CD4-positive, alpha-beta T cell treated with Interleukin-15 for 4 hours (primary cell): ENCODE results near the gene CAMK1G.

Experiments used
- DNase-seq: peaks from one replicate; pipeline ENCODE4 v3.0.0-alpha.2; 2020; ENCODE audit warnings: low spot score

Gene CAMK1G

DNA sequence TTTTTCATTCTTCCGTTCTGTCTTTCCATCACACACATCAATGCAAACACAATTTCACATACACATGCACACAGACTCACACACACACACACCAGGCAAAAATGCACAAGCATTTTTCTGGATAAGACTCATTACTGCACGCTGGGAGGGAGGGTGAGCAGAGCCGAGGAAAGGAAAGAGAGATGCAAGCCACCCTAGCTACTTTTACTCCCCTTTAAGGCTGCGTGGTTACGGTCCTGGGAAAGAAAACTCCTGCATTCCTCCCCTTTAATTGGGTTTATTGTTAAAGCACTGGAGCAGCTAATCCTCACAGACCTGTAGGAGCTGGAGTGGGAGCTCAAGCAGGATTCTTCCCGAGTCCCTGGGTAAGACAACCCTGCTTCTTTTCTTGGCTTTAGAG, at the start of gene CAMK1G:
Gene CAMK1G (plus strand): TSS at position 307 of the 400 bp plus-strand sequence. CDS start 11,270 bp downstream, outside the sequence.
- no peak for DNase-seq

DNA sequence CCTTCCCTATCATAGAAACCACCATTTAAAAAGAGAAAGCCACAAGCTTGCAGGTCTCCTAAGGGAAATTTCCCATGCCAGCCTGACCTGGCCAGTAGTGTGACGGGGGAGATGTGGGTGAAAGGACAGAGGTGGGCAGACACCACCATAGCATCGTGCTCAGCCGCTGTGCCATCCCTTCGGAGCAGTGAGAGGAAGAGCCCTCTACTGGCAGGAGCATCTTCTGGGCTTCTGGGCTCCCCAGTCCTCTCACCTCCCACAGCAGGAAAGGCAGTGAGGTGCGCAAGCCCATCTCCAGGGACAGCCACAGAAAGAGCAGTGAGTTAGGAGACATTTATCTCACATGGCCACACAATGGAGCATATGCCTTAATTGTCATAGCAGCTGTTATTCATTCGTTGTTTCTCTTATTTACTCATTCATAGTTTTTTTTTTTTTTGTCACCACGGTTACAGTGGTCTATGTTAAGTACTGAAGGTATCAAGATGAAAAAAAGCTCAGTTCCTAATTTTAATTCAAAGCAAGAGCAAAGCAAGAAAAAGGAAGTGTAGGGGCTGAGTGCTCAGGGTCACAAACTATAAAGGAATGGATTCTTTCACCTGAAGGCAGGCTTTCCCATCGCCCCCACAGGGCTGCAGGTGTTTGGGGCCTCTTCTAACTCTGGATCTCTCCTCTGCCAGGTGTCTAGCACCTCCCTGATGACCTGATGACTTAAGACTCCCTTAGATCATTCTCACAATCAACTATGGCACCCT, 48.8 kb upstream of the CAMK1G start:
- no peak for DNase-seq

DNA sequence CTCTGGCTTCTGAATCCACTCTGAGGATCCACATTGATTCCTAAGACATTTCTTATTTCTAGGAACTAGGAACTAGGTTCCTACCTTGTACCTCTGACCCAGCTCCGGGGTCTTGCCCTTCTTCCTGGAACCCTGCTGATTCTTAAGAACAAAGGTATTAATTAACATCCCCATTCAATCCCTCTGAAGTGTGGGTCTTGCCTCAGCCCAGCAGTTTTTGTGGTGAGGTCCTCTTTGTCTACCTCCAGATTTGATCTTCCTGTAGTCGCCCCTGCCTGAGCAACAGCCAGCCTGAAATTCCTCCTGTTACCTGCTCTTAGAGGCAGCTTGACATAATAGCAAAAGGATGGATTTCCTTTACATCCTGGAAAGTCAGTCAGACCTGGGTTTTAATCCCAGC, 46.7 kb upstream of the CAMK1G start:
- no peak for DNase-seq

DNA sequence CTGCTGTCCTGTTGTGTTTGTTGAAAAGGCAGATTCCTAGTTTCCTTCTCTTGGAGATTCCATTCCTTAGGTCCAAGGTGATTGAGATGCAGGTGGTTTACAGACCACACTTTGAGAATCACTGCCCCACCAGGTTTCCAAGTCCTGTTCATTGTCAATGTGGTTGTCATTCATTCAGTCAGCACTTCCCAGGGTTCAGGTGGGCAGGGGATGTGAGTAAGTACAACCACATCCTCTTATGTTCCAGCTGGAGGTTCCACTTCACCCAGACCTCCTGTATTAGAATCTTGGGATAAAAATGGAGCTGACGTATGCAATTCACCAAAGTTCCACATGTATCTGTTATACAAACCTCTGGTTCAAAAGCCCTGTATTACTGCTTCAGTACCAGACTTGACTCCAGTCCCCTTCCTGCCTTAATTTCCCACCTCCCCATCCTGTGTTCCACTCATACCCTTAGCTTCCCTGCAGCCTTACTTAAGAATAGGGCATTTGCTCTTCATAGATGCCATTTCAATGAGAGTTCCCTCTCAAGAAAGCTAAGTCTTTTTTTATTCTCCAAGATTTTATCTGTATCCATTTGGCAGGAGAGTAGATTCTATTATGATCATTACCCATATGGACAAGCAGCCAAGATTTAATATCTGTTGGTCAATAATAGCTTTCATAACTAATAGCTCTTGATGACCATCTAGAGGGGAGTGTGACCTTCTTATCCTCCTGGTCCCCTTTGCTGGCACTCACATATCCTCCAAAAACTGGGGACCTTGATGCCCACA, 46.0 kb upstream of the CAMK1G start:
- DNase-seq, result no peak

DNA sequence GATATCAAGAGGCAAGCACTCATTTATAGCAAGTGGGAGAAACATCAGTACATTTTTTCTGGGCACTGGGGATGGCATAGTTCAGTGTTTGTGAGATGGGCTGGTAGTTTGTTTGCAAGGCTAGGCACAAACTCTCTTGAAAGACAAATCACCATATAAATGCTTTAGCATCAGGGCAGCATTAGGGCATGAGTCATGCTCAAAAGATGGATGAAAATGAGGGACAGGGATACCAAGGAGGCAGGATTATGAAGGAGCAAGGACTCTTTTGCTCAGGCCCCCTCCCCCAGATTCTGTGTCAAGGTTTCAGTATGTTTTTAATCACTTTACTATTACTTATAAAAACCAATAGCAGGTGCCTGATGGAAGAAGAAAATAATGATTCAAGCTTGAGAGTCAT, 43.9 kb upstream of the CAMK1G start:
- DNase-seq, result no peak

DNA sequence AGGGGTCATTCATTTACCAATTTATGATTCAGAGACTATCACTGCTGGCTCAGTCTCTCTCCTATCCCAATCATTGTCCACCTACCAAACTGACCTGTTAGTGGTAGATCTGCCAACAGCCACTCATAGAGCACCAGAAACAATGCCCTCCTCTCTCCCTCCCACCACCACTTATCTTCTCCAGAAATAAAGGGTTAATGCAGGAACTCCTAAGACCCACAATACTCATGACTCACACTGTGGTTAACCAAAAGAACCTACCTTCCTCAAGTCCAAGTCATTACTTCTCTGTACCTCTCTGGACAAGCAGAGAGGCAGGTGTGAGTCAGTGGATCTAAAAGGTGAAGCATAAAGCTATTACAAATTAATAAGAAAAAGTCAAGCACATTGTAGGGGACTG, 40.9 kb upstream of the CAMK1G start:
- no peak for DNase-seq

DNA sequence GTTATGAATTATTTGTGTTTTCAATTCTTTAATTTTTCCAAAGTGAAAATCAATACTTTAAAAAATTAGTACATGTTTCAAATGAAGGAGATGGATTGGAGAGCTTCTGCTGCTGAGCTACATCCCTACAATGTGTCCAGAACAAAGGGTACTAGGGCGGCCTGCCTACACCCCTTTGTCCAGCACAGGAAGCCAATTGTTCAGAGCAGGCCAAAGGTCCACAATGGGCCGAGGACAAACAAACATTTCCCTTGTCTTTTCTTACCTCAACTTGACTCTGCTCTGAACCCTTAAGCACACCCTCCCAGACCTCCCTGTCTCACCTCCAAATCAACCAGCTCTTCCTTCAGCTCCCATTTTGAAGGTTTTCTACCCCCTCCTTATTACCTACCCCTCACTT, 39.4 kb upstream of the CAMK1G start:
- no peak for DNase-seq

DNA sequence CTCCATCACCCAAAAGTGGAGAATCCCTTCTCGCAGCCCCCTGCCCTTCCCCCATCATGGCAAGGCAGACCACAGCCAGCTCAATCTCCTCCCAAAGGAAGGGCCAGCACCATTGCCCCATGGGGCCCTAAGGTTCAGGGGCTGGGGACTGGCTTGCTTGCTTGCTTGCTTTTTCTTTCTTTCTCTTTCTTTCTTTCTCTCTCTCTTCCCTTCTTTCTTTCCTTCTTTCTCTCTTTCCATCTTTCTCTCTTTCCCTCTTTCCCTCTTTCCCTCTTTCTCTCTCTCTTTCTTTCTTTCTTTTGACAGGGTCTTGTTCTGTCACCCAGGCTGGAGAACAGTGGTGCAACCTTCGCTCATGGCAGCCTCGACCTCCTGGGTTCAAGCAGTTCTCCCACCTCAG, 38.1 kb upstream of the CAMK1G start:
- no peak for DNase-seq

DNA sequence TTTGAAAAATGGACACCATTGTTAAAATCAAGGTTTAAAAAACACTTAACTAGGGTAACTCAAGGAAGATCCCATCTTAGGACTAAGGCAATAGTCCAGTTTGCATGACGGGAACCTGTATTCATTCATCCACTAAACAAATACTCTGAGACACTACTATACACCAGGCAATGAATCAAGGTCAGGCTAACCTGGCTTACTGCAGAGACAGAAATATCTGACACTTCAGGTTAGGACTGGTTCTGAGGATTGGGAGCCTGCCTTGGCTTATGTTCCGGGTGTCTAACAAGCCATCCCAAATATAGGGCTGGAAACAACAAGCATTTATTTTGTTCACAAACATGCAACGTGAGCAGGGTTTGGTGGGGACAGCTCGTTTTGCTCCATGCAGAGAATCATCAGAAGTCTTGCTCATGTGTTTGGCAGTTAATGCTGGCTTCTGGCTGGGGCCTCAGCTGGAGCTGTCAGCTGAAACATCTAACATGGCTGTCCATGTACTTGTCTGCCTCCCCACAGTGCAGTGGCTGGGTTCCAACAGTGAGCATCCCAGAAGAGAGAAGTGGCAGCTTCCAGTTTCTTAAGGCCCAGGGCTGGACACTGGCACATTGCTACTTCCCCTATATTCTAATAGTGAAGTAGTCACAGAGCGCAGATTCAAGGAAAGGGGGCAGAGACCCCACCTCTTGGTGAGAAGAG, 37.0 kb upstream of the CAMK1G start:
- no peak for DNase-seq

DNA sequence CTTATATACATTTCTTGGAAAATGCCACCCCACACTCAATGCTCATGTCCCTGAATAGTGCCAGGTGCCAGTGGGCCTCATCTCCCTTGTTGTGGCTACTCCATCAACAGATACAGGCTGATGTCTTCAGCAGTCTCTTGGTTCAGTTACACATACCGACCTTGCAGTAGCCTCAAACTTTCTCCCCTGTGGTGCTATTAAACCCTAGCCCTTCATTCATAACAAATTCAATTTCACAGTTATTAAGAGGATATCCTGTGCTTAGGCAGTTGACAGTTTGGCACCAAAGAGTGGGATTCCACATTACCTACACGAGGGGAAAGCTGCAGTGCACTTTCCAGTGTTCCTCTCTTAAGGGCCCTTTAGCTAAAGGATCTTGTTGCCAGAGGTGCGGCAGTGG, 35.9 kb upstream of the CAMK1G start:
- no peak for DNase-seq

DNA sequence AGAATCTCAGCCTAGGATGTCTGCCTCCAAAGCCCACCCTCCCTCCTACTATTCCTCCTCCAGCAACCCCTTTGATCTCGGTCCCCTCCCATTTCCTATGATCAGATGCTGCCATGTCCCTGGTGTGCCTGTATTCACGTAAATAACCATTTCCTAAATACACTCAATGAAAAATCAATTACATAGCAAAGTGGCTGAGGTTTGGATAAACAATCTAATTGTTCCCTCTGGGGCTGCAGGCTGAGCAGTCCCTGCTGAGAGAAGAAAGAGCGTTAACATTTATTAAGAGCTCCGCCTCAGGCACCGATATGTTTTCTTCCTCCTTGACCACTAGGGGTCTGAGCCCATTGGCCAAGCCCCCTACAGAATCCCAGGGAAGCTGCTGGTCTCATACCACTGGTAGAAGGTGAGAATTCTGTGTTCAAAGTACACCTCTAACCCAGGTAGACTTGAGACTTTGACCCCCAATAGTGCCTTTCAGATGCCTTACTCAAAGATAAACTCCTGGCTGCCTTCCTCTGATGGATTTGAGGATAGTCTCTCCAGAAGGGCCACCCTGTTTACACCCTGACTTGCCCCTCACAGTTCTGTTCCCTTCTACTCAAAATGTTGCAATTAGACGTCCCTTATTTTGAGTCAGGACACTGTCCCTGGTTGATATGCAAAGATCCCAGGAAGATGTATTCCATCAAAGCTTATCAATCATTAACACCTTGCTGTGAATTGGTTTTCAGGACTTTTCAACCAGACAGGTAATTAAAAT, 33.9 kb upstream of the CAMK1G start:
- no peak for DNase-seq

DNA sequence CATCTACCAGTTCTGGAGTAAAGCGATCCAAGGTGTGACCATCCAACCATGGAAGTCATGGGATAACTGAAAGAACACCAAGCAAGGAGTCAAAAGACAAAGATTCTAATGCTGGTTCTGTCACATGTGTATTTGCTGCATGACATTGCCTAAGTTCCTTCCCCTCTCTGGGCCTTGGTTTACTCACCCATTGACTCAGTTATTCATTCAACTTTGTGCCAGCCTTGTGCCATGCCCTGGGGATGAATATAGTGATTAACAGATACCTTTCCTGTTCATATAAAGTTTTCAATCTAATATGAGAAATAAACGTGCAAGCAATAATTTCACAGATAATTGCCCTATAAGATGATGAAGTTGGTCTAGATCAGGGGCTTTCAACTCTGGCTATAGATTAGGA, 33.0 kb upstream of the CAMK1G start:
- no peak for DNase-seq

DNA sequence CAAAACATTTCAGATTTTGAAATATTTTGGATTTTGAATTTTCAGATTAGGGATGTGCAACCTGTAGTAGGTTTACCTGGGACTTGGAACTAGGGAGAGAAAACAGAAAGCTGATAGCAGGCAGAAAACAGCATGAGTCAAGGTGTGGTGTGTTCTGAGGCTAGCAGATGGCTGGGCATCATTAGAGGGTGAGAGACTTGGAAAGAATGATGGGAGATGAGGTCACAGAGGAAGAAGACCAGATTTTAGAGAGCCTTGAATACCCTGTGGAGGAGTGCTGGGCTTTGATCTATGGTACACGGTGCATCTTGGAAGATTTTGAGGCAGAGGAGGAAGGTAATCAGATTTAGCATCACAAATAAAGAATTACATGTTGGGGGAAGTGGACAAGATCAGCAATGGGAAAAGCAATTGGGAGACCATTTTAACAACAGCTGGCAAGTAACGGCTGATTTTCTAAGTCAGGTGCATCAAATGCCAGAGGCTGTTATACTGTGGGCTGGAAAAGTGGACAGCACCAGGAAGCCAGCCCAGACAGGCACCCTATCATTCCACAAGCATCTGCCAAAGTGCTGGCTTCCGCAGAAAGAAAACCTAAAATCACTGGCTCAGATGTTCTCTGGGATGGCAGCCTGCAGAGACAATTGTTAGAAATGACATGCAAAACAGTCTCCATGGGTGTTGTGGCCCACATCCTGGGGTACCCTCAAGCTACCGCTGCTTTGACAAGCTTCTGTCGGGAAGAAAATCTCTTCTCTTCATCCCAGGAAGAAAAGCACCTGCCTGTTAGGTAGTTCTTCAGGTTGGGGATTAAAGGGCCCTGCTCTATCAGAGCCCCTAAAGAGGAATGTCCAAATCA, 30.9 kb upstream of the CAMK1G start:
- no peak for DNase-seq

DNA sequence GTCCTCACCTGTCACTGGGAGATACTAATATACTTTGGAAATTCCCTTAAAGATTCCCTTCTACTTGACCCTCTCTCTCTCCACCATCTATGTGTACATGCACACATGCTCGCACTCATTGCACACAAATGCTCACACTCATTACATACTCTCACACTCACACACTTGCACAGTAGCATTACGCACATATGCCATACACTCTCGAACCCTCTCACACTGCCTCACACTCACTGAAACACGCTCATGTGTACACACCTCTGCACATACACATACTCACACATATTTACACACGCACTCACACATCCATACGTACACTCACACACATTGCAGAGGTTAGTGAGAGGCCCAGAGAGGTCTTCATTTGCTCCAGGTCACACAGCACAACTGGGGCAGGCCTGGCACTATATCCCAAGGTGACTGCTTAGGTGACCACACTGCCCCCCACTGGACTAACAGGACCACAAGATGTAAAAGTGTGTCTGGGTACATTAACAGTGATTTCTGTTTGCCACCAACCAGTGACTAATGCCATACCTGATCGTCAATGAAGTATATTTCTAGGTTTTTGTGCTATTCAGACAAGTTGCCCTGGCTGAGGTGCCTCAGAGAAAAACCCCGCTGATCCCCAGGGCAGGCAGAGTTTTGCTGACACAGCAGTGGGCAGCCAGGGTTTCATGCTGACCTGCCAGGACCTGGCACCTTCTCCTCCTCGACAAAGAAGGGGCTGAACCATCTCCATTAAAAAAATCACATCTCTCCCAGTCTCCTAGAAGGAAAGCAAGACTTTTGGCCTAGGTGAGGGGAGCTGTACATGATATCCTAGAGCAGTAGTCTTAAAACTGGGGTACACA, 28.5 kb upstream of the CAMK1G start:
- DNase-seq, result no peak

DNA sequence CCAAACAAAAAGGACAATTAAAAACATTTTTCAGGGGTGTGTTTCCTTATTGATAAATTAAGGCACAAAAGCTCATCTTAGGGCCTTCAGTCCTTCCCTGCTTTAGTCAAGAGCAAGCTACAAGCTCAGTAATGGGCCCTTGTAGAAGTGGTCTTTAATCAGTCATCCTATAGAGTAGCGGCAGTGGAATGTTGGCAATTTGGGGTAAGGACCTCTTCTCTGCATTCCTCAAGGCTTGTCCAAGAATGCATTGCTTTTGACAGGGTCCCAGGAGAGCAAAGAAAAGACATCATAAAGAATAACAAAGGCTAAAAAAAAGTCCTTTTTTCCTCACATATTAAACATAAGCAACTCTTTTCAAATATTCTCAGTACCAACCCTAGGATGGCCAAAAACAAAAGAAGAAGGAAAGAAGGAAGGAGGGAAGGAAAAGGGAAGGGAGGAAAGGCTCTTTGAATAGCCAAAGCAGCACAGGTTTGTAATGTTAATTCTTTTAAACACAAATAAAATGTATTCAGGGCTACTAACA, 27.3 kb upstream of the CAMK1G start:
- DNase-seq, result no peak

DNA sequence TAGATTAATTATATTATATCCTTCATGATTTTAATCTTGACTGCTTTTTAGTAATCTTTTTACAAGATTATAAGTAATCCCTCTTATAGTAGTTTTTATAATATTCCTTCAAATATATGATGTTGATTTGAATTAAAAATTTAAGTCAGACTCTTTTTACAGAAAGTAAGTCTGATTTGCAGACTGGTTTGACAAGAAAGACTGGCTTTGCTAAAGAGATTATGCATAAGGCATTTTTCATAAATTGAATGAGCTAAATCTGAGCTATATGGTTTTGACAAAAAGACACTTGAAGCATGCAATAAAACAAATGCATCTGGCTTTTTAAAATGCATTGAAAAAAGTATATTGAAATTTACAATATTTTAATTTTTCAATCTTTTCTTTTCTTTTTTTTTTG, 26.3 kb upstream of the CAMK1G start:
- no peak for DNase-seq

DNA sequence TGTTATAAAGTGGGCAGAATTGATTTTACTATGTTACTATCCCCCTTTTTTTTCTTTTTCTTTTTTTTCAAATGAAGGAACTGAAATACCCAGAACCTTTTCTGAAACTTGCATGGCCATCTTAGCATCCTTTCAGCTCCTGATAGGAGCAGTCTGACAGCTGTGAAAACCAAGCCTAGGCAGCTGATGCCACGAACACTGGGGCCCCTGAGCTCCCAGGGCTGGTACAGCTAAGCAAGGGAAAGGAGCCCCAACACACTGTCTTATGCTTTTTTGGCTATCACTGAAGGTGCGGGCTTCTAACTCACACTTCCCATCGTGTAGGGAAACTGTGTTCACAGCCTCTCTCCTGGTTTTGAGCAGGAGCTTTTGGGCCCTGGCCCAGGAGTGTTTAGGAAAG, 23.0 kb upstream of the CAMK1G start:
- DNase-seq, result no peak

DNA sequence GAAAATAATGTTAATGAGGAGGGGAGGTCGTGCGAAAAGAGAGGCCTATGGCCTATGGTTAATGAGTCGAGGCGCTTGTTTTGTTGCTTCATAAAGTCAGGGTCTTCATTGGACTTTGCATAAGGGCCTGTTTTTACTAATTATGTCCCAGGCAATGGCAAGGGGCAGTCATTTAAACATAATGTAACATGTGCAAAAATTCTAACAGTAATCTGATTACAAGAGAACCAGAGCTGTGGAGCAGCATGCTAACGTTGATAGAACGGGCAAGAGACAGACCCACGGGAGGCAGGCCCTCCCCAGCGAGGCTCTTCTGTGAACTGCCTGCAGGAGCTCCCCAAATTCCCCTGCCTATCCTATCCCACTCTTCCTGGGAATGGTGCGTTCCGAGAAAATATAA, 22.6 kb upstream of the CAMK1G start:
- DNase-seq, result no peak

DNA sequence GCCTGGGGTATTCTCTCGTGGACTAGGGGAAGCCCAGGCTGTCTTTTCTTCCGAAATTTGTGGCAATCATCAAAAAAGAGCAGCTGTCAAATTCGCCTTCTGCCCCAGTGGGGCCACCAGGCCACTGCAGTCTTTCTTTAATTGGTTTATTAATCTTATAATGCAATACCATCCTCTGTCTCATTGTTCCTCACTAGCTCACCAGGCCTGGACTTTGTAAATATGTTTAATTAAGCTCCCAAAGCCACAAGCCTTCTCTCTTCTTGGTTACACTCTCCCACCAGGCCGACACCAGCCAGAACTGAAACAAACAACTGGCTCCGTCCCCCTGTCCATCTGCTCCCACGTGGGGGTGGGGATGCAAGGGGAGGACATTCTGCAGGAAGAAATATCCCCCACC, 22.0 kb upstream of the CAMK1G start:
- no peak for DNase-seq

DNA sequence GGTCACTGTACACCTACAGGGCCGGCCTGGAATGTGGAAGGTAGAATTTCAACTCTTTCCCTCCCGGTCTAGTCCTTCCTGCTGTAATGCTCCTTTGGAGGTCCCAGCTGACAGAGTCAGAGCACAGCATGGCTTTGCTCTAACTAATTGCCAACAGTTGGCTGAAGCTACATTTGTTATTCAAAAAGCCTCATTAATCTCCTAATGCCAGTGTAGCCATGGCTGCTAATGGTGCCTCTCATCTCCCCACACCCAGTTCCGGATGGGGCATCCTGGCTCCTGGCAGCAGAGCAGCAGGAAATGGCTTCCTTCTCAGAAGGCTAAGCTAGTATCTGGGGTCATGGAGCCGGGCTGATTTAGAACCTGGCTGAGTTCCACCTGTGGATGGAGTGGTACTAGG, 18.7 kb upstream of the CAMK1G start:
- DNase-seq, result no peak
